ENCODE measurements around the gene TMEM50A.
A peak's percentile ranks its signal among the peaks of the same experiment; 100 is the strongest.
"Not testable (repeated sequence)": the region's sequence is repeated elsewhere in the genome, so short reads cannot be mapped to it uniquely, and the experiment has no call there.

The TMEM50A gene

DNA sequence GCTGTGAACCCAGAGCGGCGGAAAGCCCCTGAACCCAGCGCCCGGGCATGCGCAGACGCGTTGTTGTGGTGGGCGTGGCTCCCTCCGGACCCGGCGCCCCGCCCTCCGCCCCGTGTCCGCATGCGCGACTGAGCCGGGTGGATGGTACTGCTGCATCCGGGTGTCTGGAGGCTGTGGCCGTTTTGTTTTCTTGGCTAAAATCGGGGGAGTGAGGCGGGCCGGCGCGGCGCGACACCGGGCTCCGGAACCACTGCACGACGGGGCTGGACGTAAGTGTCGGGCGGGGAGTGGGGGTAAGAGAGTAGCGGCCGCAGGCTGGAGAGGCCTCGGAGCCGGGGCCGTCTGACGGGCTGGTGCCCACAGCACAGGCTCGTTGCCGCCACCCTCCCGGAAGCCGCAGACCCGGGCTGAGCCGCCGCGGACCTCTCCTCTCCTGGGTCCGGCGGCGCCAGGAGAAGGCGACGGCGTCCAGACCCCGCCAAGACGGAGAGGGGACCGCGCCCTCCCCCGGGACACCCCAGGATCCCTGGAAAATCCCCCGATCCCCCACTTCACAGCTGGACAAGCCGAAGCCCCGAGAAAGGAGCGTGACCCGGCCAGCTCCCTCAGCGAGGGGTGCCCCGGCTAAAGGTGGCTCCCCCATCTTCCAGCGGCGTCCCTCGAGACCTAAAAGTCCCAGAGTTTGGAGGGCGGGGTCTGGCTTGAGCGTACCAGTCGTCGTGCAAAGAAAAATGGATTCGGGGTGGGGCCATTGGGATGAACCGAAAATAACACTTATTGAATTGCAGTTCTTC, at the start of gene TMEM50A:
TSS of gene TMEM50A (plus strand) at position 147 of the 794 bp plus-strand sequence. CDS start 2,153 bp downstream, outside the sequence.
- peak; percentile 93 for DNase-seq

DNA sequence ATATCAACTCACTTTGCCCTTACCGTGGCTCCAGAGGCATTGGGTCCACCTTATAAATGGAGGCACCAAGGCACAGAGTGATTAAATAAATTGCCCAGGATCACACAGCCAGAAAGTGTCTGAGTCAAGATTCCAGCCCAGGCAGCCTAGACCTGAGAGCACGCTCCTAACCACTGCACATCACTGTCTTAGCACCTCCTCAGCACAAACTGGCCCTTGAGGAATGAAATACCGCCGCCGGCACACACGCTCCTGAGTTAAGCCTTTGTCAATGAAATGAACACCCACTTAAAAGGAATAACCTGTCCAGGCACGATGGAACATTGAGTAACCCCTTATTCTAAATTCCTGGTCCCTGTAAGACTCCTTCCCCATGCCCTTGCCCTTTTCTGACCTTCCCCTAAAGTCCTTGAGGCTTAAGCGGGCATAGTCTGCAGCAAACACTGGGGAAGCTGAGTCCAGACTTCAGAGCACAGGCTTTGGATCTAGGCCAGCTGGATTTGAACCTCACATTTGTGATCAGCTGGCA, 49.5 kb upstream of the TMEM50A start:
- DNase-seq, result not testable (repeated sequence)

DNA sequence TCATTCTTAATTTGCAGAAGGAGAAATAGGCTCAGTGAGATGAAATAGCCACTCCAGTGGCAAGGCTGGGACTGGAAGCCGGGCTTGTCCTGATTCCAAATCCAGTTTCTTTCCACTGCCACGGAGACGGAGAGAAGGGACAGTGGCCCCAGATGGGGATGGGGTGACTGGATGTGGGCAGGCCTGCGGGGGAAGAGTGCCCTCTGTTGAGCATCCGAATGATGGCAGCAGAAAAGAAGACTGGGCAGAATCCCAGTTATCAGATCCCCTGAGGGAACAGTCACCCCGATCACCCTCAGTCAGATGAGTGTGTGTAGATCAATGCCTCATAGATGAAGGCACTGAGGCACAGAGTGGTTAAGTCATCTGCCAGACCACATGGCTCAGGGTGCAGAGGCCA, 48.1 kb upstream of the TMEM50A start:
- not testable (repeated sequence) for DNase-seq

DNA sequence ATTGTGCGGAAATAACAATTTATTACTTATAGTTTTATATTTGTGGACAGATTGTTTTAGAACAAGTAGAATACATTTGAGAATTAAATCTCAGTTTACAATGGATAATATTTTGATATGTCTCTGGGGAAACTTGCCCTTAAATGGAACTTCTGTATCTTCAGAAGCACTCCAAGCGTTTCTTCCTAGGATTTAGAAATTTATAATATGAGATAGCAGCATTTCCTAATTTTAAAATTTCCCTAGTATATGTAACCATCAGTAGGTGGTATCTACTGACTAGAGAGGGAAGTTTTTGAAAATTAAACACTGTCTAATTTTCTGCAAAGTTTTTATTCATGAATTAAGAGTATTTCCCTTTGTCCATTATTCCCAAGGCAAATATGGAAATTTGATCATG, 44.7 kb upstream of the TMEM50A start:
- DNase-seq, result not testable (repeated sequence)

DNA sequence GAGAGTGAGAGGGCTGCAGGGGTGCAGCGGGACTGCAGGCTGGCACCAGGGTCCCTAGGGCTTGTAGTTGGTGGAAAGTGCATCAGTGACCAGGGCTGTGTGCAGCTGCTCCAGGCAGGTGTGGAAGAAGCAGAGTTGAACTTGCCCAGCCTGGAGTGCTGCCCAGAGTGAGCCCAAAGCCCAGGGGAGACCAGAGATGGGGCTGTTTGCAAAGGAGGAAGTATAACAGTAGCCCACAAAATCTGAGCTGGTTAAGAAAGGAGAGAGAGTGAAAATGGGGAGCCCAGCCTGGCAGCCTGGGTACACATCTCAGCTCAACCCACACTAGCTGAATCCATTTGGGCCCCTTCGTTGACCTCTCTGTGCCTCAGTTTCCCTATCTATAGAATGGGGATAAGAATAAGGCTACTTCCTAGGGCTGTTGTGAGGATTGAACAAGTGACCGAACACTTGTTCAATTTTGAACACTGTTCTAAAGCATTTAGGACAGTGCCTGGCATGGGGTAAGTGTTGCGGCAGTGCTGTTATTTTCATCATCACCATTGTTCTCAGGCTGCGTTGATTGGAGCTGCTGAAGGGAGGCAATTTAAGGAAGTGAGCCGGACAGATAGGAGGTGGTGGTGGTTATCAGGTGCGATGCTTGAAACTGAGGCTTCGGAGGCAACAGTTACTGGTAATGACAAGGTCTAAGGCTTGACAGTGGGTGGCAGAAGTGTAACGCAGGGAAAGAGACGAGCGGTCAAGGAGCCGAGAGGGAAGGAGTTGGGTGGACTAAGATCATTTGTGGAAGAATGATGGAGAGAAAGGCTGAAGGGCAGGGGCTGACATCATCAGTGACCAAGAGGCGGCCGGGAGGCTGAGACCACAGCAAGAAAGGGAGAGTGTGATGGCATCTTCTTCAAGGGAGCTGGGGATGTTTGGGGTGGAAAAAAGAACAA, 43.0 kb upstream of the TMEM50A start:
- not testable (repeated sequence) for DNase-seq

DNA sequence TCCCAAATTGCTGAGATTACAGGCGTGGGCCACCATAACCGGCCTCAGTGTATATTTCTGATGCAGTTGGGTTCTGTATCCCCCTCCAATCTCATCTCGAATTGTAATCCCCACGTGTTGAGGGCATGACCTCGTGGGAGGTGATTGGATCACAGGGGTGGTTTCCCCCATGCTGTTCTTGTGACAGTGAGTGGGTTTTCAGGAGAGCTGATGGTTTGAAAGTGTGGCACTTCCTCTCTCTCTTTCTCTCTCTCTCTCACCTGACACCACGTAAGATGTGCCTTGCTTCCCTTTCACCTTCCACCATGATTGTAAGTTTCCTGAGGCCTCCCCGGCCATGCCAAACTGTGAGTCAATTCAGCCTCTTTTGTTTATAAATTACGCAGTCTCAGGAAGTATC, 41.6 kb upstream of the TMEM50A start:
- not testable (repeated sequence) for DNase-seq

DNA sequence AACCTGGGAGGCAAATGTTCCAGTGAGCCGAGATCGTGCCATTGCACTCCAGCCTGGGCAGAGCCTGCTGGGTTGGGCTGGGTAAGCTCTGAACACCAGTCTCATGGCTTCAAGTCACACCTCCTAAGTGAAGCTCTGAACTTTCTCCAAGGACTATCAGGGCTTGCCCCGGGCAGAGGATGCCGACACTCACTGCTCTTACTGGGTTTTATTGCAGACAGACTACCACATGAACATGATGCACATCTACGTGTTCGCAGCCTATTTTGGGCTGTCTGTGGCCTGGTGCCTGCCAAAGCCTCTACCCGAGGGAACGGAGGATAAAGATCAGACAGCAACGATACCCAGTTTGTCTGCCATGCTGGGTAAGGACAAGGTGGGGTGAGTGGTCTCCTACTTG, 37.4 kb upstream of the TMEM50A start:
- DNase-seq, result not testable (repeated sequence)

DNA sequence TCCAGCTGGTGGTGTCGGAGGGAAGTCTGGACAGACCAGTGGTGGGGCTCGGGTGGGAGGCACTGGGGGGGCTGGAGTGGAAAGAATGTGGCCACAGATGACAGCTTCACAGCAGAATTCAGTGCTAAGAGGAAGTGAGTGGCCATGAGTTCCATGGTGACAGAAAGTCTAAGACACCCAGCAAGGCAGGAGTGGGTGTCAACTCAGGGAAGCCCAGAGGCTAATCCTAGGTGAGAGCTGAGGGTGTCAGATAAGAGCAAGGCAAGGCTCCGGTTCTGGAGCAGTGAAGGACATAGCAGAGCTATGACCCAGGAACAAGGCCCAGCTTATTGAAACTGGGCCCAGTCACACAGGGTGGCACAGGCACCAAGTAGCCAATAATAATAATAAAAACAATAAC, 35.8 kb upstream of the TMEM50A start:
- not testable (repeated sequence) for DNase-seq

DNA sequence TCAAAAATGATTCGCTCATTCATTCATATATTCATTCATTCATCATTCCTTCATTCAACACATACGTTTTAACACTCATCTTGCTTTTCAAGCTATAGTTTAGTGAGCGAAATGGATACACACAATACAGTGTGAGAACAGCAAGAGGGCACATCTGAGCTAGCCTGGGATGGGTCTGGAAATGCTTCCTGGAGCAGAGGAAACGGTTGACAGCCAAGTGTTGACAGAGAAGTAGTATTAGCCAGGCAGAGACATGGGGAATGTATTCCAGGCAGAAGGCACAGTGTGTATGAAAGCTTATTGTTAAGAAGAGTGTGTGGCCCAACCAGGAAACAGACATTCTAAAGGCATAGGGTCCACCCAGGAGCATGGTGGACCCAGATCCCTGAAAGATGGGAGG, 33.2 kb upstream of the TMEM50A start:
- not testable (repeated sequence) for DNase-seq

DNA sequence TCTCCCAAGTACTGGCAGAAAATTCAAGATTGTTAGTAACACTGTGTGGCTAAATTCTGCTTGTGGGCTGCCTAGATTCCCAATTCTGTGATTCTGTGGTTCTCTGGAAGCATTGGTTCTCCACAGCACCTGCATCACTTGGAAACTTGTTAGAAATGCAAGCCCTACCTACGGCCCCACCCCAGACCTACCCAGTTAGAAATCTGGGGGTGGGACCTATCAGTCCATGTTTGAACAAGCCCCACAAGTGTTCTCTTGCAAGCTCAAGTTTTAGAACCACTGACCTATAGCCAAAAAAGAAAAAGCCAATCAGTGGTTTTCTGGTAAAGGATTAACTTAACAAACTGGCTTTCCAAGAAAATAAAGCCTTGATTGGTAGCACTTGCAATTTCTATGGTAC, 30.0 kb upstream of the TMEM50A start:
- not testable (repeated sequence) for DNase-seq

DNA sequence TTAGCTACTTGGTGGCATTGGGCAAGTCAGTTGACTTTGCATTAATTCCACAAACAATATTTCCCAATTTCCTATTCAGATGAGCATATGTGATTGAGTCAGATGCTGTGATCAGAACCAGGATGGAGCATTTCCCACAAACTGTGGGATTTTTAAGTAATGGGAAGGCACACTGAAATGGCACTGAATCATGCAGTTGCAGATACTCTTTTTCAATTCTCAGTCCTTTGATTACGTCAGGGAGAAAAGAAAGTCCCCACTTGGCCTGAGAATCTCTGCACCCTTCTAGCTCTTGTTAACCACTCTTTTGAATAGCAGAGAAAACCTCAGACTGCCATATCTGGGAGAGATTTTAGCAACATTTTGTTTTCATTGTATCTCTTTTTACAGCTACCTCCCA, 29.0 kb upstream of the TMEM50A start:
- DNase-seq, result not testable (repeated sequence)

DNA sequence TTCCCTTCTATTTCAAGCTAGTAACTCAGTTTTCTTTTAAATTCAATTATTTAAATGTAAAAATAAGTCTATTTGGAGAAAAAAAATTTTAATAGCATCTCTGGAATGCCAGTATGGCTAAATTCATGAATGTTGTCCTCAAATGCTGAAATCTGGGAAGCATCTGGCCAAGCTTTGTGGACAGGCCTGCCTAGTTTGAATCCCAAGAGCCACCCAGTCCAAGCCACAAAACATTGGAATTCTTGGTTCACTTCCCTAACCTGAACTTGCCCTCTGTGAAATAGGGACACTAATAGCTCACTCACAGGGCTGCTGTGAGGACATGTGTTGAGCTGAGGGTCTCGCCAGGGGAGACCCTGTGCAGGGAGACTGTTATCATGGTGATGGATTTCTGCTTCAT, 28.6 kb upstream of the TMEM50A start:
- DNase-seq, result not testable (repeated sequence)

DNA sequence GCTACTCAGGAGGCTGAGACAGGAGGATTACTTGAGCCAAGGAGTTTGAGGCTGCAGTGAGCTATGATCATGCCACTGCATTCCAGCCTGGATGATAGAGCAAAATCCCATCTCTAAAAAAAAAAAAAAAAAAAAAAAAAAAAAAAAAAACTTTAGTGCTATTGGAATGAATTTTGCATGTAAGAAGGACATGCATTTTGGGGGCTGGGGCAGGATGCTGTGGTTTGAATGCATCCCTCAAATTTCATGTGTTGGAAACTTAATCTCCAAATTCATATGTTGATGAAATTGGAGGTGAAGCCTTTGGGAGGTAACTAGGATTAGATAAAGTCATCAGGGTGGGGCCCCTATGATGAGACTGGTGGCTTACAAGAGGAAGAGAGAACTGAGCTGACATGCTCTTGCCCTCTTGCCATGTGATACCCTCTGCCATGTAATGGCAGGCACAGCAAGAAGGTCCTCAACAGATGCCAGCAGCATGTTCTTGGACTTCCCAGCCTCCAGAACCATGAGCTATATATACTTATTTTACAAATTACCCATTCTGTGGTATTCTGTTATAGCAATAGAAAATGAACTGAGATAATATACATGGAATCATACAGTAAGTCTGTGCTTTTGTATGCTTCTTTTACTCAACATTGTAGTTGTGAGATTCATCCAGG, 25.2 kb upstream of the TMEM50A start:
- not testable (repeated sequence) for DNase-seq

DNA sequence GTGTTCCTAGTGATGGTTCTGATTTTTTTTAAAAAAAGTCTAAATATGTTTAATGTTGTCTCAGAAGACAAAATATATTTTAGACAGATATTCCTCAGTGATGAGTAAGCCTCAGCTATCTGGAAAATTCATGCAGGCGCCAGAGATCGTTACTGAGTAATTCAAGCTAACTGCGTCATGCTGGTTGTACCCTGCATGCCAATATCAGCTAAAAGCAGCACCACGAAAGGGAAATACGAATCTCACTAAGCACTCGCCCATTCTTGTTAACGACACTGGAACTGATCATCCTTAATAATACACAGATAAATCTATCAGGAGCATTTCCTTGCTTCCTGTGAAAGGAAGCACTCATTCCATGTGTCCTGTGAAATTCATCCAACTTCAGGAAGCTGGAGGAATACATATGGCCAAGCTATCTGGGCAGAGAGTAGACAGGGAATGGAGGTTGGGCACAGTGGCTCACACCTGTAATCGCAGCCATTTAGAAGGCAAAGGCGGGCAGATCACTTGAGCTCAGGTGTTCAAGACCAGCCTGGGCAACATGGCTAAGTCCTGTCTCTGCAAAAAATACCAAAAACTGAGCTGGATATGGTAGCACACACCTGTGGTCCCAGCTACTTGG, 17.7 kb upstream of the TMEM50A start:
- not testable (repeated sequence) for DNase-seq

DNA sequence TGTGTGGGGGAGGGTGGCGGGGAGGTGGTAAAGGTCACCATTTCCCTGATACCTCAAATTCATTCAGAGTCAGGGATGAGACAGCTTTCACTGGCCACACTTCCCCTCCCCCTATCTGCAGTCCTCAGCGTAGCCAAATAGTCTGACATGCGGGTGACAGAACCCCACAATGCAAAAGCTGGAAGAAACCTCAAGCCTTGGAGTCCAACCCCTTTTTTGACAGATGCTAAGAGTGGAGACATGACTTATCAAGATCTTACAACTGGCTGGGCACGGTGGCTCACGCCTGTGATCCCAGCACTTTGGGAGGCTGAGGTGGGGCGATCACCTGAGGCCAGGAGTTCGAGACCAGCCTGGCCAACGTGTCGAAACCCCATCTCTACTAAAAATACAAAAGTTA, 16.0 kb upstream of the TMEM50A start:
- not testable (repeated sequence) for DNase-seq

DNA sequence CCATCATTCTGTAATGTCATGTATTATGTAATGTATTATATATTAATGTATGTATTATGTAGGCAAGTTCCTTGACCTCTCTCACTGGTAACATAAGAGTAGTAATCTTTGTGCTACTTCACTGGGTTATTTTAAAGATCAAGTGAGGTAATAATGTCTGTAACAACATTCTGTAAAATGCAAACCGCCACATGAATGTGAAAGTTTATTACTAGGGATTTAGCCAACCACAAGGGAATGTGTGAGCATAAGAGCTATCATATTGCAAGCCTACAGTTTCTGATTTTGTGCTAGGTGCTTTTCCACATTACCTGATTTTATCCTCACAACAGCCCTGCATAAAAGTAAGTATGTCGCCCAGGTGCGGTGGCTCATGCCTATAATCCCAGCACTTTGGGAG, 13.7 kb upstream of the TMEM50A start:
- not testable (repeated sequence) for DNase-seq

DNA sequence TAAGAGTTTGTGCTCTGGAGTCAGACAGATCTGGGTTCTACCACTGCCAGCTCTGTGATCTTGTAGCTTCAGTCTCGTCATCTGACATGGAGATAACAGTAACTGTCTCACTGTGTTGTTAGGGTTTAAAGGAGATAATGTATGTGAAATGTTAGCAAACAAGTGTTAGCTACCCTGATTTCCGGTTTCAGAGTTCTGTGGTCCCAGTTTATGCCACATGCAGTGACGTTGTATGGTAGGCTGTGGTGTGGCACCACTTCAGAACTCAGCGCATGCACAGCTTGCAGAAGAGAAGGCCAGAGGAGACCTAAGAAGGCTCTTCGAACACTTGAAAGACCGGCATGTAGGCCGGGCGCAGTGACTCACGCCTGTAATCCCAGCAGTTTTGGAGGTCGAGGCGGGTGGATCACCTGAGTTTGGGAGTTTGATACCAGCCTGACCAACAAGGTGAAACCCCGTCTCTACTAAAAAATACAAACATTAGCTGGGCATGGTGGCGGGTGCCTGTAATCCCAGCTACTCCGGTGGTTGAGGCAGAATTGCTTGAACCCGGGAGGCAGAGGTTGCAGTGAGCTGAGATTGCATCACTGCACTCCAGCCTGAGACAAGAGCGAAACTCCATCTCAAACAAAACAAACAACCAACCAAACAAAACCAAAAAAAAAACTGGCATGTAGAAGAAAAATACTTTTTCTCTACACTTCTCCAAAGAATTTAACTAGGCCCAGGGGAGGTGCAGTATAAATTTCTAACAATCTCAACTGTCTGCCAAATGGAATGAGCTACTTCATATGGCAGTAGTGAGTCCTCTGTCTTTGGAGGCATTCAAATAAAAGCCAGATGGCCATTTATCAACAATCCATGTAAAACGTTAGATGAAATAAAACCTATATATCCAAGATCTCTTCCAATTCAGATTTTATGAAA, 10.0 kb upstream of the TMEM50A start:
- not testable (repeated sequence) for DNase-seq

DNA sequence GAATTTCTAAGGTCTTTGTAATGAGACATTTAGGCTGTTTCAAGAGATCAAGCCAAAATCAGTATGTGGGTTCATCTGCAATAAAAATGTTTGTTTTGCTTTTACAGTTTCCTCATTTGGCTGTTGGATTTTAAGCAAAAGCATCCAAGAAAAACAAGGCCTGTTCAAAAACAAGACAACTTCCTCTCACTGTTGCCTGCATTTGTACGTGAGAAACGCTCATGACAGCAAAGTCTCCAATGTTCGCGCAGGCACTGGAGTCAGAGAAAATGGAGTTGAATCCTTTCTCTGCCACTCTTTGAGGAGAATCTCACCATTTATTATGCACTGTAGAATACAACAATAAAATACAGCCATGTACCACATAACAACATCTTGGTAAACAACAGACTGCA, 9.3 kb upstream of the TMEM50A start:
- not testable (repeated sequence) for DNase-seq

DNA sequence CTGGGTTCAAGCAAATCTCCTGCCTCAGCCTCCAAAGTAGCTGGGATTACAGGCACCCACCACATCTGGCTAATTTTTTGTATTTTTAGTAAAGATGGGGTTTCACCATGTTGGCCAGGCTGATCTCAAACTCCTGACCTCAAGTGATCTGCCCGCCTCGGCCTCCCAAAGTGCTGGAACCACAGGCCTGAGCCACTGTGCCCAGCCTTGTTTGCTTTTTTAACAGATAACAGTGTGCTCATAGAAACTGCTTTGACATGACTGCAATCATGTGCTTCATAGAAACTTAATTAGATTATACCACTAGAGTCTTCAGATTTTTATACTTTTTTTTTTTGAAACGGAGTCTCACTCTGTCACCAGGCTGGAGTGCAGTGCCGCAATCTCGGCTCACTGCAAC, 8.8 kb upstream of the TMEM50A start:
- not testable (repeated sequence) for DNase-seq

DNA sequence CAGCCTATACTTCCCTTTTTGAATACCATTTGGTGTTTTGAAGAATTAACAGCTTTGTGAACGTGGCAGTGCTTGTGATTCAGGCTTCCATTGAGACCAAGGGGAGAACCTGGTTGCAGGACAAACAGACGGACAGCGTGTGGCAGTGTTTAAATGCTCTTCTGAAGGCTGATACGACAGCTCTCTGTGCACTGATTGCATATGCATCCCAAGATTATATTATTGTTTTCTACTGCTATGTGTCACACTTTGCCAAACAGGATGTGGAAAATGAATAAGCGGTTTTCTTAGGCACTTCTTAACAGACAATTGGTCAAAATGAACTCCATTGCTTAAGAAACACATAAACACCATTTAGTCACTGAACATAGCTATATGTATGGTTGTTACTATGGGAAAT, 8.2 kb upstream of the TMEM50A start:
- not testable (repeated sequence) for DNase-seq

DNA sequence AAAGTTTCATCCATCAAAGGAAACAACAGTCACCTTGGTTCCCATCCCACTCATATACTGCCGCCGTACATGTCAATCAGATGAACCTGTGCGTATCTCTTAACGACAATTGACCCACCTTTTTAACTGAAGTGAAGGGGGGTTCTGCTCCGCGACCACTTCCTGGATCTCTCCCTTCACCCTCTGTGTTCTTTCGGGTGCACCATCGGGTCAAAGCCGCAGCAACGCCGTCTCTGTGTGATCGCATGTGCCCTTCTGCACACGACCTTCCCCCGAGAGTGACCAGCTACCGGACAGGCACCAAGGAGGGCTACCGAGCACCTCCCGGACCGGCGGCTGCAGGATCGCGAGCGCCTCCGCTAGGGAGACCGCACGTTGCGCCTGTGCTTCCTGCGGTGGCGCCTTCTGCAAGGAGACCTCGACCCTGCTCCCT, 1.2 kb upstream of the TMEM50A start:
- DNase-seq, result peak; percentile 41

Data from stimulated activated CD8-positive, alpha-beta memory T cell treated with anti-CD3 and anti-CD28 coated beads, Interleukin-4, amount 100 ng/mL, for 48 hours (primary cell).